SK-N-MC (cell line): ENCODE measurements around the gene PITX2.

Source experiments
- DNase-seq: peaks from one replicate; pipeline ENCODE4 v3.0.0-alpha.2; 2011; ENCODE audit warnings: low read depth, low spot score
- H3K27ac ChIP-seq: fragments of 200-600 bp; sonication (generic); 2 replicates; pipeline ENCODE4 v1.5.1; 2016; ENCODE audit warnings: mixed run types
- H3K36me3 ChIP-seq: fragments of 200-600 bp; sonication (generic); 2 replicates; pipeline ENCODE4 v1.6.1; 2017; ENCODE audit warnings: antibody characterized with exemption, low read length, mixed read lengths; ENCODE audit not compliant: insufficient read depth
- H3K4me3 ChIP-seq: fragments of 200-600 bp; sonication (generic); 2 replicates; pipeline ENCODE4 v1.5.1; 2016
- H3K9ac ChIP-seq: fragments of 200-600 bp; sonication (generic); 2 replicates; pipeline ENCODE4 v1.8.0; 2017; ENCODE audit warnings: mixed run types, mixed read lengths; ENCODE audit not compliant: insufficient read length
- H3K9me3 ChIP-seq: fragments of 200-600 bp; sonication (generic); 2 replicates; pipeline ENCODE4 v1.6.1; 2017; ENCODE audit warnings: low read depth, mild to moderate bottlenecking, antibody characterized with exemption, low read length, moderate library complexity, mixed read lengths
- EZH2 ChIP-seq: fragments of 200-600 bp; sonication (generic); IDR thresholded peaks from one replicate; pipeline ENCODE4 v1.6.1; 2017; ENCODE audit warnings: antibody characterized with exemption
- FOXP2 ChIP-seq: optimal IDR thresholded peaks from 2 replicates; pipeline ENCODE3; 2011; ENCODE audit warnings: mild to moderate bottlenecking, moderate library complexity; ENCODE audit not compliant: insufficient read depth; ENCODE audit errors: extremely low read length, control extremely low read depth
- POLR2AphosphoS5 ChIP-seq: IDR thresholded peaks from 2 replicates; pipeline ENCODE4 v1.6.1; 2012; ENCODE audit warnings: mild to moderate bottlenecking, low read depth, low read length, borderline replicate concordance

The PITX2 gene

DNA sequence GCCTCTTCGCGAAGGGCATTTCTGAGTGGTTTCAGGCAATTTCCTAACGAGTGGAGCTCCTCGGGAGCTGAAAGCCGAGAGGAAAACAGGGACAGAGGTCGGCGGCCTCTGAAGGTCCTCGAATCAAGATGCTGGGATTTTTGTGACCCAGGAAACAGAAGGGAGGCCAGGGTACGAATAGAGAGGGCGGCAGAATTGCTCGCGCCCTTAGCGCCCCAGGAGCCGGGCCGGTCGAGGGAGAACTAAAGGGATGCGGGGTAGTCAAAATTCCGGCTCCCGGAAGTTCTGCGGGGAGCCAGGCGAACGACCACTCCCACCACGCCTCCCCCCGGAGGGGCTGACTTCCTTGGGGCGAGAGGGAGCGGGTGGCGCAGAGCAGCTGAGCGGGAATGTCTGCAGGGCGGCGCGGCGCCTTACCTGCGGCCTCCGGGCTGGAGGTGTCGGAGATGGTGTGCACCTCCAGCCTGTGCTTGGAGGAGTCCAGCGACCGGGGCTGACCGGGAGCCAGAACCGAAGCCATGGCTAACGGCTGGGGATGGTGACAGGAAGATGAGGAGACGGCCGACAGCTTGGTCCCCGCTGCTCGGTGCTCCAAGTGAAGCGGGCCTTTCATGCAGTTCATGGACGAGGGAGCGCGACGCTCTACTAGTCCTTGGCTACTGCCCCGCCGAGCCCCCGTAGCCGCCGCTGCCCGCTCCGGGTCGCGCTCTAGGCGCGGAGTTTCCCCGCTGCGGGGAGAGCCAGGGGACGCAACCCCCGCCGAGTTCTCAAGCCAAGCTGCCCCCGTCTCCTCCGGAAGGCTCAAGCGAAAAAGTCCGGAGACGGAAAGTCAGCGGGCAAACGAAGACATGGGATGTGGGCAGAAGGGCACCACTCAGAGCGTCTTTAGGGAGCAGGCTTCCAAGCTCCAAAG is 782 bp downstream of the PITX2 start:
- H3K9ac ChIP-seq: peak overlapping the region; percentile 66
- H3K9me3 ChIP-seq: no peaks in the 10 kb centered on the region
- DNase-seq: no peak
- TF ChIP-seq POLR2AphosphoS5: peak; percentile 20; the same call in 1 of the 2 replicates
- TF ChIP-seq EZH2: no peak
- H3K36me3 ChIP-seq: peaks cover 29% of the 10 kb centered on the region; the same call in 1 of the 2 replicates
- H3K4me3 ChIP-seq: peak overlapping the region; percentile 97
- no peak overlapping the region for H3K27ac ChIP-seq

DNA sequence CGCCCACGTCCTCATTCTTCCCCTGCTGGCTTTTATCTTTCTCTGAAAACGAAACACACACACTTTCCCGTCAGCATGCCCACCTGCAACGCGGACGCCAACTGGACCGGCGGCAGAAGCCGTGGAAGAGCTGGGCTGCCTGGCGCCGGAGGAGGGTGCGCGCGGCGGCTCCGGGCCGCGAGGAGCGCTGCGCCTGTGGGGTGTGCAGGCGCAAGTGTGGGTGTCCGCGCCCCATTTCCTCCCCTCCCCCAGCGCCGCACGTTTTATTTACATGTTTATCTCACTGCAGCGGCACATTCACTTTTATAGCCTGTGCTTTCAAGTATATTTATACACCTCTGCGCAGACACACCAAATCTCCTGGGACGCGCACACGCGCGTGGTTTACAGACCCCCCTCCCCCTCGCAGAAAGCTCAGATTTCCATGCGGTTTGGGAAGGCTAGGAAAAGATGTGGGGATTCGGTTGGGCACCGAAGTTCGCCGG is 1.5 kb downstream of the PITX2 start:
- TF ChIP-seq FOXP2 (no peak), POLR2AphosphoS5 (no peak), EZH2 (no peak)
- Histone ChIP-seq H3K36me3 (peaks cover 29% of the 10 kb centered on the region; the same call in 1 of the 2 replicates), H3K4me3 (peak overlapping the region; percentile 97), H3K27ac (no peak overlapping the region), H3K9me3 (no peaks in the 10 kb centered on the region), H3K9ac (peak overlapping the region; percentile 66)
- no peak for DNase-seq

DNA sequence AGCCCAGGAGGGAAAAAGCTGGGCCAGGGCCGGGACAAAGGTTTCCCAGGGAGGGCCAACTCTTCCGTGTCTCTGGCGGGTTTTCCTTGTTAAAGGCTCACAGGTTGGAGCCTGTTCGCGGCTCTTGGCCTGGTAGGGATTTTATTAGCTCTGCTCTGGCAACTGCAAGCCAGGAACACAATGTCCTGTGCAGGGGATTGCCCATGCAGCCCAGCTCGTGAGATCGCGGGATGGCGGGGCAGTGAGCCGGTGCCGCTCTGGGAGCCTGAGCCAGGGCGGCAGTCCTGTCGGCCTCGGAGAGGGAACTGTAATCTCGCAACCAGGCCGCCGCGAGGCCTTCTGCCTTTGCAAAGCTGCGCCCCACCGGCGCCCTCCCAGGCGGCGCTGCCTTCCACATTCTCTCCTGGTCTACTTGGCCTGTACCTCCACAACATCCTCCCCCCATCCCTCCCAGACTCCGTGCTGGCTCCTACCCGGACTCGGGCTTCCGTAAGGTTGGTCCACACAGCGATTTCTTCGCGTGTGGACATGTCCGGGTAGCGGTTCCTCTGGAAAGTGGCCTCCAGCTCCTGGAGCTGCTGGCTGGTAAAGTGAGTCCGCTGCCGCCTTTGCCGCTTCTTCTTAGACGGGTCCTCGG is 2.1 kb downstream of the PITX2 start:
- no peaks in the 10 kb centered on the region for H3K9me3 ChIP-seq
- no peak for TF ChIP-seq FOXP2
- TF ChIP-seq EZH2: no peak
- no peak for TF ChIP-seq POLR2AphosphoS5
- no peak overlapping the region for H3K4me3 ChIP-seq
- no peak overlapping the region for H3K27ac ChIP-seq
- DNase-seq: no peak
- no peak overlapping the region for H3K9ac ChIP-seq
- peaks cover 29% of the 10 kb centered on the region; the same call in 1 of the 2 replicates for H3K36me3 ChIP-seq

DNA sequence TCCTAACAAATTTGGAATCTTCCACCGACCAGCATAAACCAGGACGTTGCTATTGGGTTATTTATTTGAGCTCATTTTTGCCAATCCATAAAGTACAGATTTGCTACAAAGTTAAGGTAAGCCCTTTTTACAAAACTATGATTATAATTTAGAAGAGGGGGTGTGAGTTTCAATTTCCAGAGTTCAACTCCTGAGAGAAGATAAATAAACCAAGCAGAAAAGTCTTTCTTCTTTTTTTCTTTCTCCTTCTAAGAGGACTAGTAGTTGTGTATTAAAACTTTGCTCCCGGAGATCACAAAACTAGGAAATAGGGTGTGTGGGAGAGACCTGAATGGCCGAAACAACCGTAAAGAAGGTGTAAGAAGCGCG is 2.6 kb downstream of the PITX2 start:
- Histone ChIP-seq H3K4me3 (no peak overlapping the region), H3K27ac (no peak overlapping the region), H3K9me3 (no peaks in the 10 kb centered on the region), H3K36me3 (peaks cover 29% of the 10 kb centered on the region; the same call in 1 of the 2 replicates), H3K9ac (no peak overlapping the region)
- no peak for TF ChIP-seq EZH2
- no peak for DNase-seq

DNA sequence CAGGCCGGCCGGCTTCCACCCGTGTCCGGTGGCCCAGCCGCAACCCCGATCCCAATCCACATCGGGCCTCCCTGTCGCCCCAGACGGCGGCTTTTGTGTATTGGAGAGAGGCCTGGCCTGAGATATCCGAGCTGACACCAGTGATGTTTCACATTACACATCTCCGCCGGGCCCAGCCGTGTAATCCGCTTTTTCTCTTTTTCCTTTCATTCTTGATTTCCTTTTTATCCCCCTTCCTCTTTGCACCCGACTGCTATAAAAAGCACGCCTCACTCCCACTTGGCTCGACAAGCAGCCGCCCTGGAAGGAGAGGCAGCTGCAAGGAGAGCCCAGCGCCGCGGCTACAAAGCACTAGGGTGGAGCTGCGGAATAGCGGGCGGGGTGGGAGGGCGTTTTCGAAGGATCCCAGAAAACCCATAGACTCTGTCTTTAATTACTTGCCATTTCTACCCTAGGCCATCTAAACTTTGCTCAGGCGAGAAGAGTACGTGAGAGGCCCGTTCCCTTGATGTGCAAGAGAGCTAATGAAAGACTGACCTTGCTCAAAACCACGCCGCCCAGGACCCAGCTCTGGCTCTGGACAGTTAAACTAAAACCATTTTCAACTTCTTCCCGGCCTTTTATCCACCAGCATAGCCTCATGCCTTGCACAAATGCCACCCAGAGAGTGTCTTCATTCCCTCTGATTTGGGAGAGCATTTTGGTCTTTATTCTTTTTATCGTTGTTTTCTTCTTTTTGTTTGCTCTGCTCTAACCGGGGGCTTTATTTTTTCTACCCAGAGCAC is 3.2 kb downstream of the PITX2 start:
- no peak overlapping the region for H3K27ac ChIP-seq
- TF ChIP-seq POLR2AphosphoS5: no peak
- no peak for TF ChIP-seq FOXP2
- TF ChIP-seq EZH2: no peak
- H3K9ac ChIP-seq: no peak overlapping the region
- DNase-seq: no peak
- peaks cover 29% of the 10 kb centered on the region; the same call in 1 of the 2 replicates for H3K36me3 ChIP-seq
- H3K9me3 ChIP-seq: no peaks in the 10 kb centered on the region
- no peak overlapping the region for H3K4me3 ChIP-seq

DNA sequence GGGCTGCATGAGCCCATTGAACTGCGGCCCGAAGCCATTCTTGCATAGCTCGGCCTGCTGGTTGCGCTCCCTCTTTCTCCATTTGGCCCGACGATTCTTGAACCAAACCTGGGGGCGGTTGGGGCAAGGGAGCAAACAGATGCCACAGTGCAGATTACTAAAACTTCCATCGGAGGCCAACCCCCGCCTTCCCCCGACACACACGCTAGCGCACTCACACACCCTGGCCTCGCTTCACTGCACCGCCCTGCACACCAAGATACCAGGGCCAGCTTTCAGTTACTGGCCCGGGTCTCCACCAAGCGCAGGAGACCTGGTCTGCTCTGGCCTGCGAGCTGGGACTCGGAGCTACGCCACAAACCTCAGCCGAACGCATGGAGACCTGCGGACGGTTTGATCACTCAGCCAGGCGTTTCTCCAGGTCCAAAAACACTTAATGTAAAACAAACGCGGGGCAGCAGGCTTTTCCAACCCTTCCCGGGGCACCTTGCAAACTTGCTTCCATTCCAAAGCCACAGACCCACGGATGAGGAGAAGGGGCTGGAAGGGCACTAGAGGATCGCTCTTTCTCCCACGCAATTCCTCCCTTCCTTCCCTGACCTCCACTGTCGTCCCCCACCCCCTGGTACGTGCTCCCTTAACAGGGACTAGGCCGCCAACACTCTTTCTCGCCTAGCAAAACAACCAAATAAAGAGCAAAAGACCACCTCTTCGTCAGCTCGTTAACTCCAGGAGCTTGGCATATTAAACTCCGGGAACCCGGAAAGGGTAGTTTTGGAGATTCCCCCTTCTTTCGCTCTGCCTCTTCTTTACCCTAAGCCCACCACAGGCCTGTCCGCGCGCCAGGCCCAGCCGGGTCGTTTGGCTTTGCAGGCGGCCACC is 4.1 kb downstream of the PITX2 start:
- Histone ChIP-seq H3K9ac (no peak overlapping the region), H3K4me3 (no peak overlapping the region), H3K9me3 (no peaks in the 10 kb centered on the region), H3K36me3 (peaks cover 29% of the 10 kb centered on the region; the same call in 1 of the 2 replicates), H3K27ac (no peak overlapping the region)
- DNase-seq: no peak
- TF ChIP-seq POLR2AphosphoS5 (no peak), EZH2 (no peak), FOXP2 (no peak)

DNA sequence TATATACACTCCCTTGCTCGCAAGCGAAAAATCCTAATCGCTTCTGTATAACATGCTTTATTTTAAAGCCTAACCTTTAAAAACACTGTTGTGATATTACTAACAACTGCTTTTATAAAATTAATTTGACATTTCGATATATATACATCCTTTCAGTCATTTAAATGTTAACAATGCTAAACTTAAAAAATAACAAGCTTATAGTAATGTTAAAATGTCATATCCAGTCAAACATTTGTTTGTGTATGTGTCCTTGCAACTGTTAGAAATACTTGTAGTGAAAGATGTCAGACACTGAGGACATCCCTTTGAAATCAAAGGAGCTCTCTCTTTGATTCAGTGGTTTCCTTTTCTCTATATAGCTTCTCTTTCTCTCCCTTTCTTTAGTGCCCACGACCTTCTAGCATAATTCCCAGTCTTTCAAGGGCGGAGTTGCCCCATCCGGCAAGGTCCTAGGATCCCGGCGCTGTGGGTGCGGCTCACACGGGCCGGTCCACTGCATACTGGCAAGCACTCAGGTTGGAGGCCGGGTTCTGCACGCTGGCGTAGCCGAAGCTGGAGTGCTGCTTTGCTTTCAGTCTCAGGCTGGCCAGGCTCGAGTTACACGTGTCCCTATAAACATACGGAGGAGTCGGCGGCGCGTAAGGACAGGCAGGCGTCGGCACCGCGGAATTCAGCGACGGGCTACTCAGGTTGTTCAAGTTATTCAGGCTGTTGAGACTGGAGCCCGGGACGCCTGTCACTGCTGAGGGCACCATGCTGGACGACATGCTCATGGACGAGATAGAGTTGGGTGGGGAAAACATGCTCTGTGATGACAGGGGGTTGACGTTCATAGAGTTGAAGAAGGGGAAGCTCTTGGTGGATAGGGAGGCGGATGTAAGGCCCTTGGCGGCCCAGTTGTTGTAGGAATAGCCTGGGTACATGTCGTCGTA is 5.0 kb downstream of the PITX2 start:
- no peak for DNase-seq
- H3K27ac ChIP-seq: no peak overlapping the region
- H3K9me3 ChIP-seq: no peaks in the 10 kb centered on the region
- TF ChIP-seq FOXP2 (no peak), POLR2AphosphoS5 (no peak), EZH2 (no peak)
- peaks cover 29% of the 10 kb centered on the region; the same call in 1 of the 2 replicates for H3K36me3 ChIP-seq
- H3K4me3 ChIP-seq: no peak overlapping the region
- no peak overlapping the region for H3K9ac ChIP-seq
